Amniotic epithelial cell (primary cell): ENCODE measurements around the gene RAB3C.
"Not testable (repeated sequence)": the region's sequence is repeated elsewhere in the genome, so short reads cannot be mapped to it uniquely, and the experiment has no call there.

Source experiments
- DNase-seq: peaks from one replicate; pipeline ENCODE4 v3.0.0-alpha.2; 2010; ENCODE audit warnings: low read depth

The RAB3C gene, protein sequence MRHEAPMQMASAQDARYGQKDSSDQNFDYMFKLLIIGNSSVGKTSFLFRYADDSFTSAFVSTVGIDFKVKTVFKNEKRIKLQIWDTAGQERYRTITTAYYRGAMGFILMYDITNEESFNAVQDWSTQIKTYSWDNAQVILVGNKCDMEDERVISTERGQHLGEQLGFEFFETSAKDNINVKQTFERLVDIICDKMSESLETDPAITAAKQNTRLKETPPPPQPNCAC

DNA sequence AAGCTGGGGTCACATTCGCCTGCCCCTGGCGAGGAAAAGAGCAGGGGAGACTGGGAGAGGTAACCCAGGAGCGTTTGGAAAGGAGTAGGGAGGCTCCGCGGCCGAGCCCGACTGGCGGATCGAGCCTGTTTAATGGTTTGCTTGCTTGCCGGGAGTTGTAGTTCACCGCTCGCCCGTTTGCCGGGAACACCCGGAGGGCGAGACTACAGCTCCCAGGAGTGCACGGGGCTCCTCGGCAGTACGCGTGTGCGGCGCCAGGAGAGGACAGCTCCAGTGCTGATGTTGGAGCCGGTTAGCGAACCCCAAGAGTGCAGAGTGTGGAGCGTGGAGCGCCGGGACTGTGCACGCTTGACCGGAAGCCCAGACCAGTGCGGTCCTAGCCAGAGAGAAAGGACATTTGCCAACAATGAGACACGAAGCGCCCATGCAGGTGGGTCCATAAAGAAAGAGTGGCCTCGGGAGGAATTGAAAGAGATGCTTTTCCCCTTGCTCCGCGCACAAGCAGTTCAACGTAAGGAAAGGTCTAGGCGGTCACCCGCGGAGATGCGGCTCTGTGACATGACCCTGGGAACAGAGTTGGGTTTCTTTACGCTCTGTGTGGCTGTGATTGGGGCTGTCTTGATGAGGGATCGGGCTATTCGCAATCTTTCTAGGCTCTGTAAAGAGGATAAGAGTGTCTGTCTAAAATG lies at the start of gene RAB3C:
RAB3C (plus strand) TSS at position 273 of the 689 bp plus-strand sequence; CDS start at position 407, 134 bp downstream.
- peak; percentile 90 for DNase-seq

DNA sequence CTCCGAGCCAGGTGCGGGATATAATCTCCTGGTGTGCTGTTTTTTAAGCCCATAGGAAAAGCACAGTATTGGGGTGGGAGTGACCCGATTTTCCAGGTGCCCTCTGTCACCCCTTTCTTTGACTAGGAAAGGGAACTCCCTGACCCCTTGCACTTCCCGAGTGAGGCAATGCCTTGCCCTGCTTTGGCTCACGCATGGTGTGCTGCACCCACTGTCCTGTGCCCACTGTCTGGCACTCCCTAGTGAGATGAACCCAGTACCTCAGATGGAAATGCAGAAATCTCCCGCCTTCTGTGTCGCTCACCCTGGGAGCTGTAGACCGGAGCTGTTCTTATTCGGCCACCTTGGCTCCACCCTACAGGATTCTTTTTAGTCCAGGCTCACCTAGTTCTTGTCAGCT lies 40.9 kb upstream of the RAB3C start:
- not testable (repeated sequence) for DNase-seq

DNA sequence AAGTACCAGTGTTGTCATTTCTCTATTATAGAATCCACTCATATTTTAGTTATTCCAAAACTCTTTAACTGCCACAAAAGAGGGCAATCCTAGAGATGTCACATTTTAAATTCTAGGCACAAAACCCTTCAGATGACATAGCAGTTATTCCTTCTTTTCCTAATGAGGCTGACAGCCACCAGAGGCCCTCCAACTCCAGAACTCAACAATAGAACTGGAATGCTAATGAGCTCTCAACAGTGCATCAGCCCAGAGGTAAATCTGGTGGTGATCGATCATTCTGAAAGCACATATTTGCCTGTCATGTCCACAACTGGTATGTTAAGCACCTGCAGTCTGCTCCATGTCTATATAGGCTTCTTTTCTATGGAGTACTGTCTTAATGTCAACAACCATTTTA lies 40.2 kb upstream of the RAB3C start:
- DNase-seq: no peak

GRCh38 chr5:58543723-58544122 lies 39.2 kb upstream of the RAB3C start:
- no peak for DNase-seq

DNA sequence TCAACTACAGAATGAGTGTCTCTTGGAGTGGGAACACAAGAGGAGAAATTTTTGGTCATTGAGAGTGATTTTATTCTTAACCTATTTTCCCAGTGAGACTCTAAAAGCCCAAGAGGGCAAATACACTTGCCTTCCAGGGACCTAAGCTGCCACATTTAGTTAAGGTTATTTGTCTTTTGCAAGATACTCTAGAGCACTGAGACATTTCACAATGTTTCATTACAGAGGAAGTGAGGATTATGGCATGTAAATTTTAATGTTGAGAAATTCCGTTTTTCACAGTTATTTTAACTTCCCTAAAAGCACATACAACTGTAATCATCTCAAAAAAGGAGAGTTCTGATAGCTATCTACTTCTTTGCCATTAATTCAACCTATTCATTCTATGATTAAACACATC lies 38.7 kb upstream of the RAB3C start:
- no peak for DNase-seq

GRCh38 chr5:58544926-58545325 lies 37.9 kb upstream of the RAB3C start:
- no peak for DNase-seq

- DNase-seq: no peak
These were observed 37.0 kb upstream of the RAB3C start for GRCh38 chr5:58545912-58546311.

- no peak for DNase-seq
These were observed 34.8 kb upstream of the RAB3C start for GRCh38 chr5:58548068-58548467.

- no peak for DNase-seq
These were observed 31.4 kb upstream of the RAB3C start for GRCh38 chr5:58551492-58551891.

DNA sequence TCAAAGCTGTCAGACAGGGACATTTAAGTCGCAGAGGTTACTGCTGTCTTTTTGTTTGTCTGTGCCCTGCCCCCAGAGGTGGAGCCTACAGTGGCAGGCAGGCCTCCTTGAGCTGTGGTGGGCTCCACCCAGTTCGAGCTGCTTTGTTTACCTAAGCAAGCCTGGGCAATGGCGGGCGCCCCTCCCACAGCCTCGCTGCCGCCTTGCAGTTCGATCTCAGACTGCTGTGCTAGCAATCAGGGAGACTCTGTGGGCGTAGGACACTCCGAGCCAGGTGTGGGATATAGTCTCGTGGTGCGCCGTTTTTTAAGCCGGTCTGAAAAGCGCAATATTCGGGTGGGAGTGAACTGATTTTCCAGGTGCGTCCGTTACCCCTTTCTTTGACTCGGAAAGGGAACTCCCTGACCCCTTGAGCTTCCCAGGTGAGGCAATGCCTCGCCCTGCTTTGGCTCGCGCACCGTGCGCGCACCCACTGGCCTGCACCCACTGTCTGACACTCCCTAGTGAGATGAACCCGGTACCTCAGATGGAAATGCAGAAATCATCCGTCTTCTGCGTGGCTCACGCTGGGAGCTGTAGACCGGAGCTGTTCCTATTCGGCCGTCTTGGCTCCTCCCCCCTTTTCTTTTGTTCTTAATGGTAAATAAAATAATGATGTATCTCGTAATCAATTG lies 25.1 kb upstream of the RAB3C start:
- not testable (repeated sequence) for DNase-seq

- DNase-seq: not testable (repeated sequence)
These were observed 19.7 kb upstream of the RAB3C start for GRCh38 chr5:58563016-58563700.

- DNase-seq: not testable (repeated sequence)
These were observed 18.6 kb upstream of the RAB3C start for GRCh38 chr5:58564043-58564832.

DNA sequence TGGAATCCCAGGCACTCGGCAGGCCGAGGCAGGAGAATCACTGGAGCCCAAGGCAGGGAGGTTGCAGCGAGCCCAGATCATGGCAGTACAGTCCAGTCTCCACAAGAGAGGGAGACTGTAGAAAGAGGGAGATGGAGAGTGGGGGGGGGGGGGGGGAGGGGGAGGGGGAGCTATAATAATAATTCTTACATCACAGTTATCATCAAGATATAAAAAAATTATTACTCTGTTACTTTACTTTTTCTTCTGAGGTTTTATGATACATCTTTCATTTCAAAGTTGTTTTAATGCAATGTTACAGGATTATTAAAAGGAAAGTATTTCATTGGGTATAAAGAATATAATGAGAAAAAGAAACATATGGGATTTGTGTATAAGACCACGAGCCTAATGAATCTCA lies 17.8 kb upstream of the RAB3C start:
- DNase-seq: no peak

GRCh38 chr5:58571501-58571900 lies 11.4 kb upstream of the RAB3C start:
- no peak for DNase-seq

DNA sequence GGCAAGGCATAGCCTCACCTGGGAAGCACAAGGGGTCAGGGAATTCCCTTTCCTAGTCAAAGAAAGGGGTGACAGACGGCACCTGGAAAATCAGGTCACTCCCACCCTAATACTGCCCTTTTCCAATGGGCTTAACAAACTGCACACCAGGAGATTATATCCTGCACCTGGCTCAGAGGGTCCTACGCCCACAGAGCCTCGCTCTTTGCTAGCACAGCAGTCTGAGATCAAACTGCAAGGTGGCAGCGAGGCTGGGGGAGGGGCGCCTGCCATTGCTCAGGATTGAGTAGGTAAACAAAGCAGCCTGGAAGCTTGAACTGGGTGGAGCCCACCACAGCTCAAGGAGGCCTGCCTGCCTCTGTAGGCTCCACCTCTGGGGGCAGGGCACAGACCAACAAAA lies 9.9 kb upstream of the RAB3C start:
- not testable (repeated sequence) for DNase-seq

- no peak for DNase-seq
These were observed 3.1 kb upstream of the RAB3C start for GRCh38 chr5:58579781-58580180.

- no peak for DNase-seq
These were observed 664 bp upstream of the RAB3C start for GRCh38 chr5:58582019-58582802.

- DNase-seq: no peak
These were observed 13.1 kb downstream of the RAB3C start for GRCh38 chr5:58595952-58596351.

DNA sequence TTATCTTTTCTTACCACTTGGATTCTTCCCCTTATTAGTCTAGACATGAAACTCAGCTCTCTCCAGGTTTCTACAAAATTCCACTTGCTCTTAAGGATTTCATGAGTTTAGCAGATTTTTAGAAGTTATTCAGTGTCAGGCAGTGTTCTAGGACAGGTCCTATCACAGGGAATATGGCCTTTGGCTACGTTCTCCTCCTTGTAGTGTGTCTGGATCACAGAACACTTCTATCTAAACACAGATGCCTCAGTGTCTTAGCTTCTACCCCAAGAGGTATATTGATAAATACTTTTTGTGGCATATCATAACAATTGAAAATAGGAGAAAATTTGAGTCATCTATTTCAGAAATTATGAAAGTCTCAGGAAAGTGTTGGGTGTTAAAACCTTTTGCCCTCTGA lies 15.6 kb downstream of the RAB3C start:
- no peak for DNase-seq

DNA sequence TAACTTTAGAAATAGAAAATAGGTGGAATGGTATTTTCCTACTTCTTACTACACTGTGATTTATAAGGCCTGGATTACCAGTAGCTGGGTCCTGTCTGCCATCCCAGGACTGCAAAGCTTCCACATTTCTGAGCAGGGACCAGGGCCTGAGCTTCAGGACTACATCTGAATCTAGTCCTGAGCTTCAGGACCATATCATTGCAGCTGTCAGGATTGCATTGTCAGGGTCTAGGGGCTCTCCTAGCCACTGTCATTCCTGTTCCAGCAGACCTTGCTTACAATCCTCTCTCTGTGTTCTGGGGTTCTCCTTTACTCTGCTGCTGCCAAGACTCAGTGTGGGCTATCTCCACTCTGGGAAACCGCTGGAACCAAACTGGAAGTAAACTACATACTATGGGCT lies 16.3 kb downstream of the RAB3C start:
- no peak for DNase-seq

- not testable (repeated sequence) for DNase-seq
These were observed 17.7 kb downstream of the RAB3C start for GRCh38 chr5:58600613-58601012.
